ENCODE measurements around the gene MXD4.

Gene MXD4

DNA sequence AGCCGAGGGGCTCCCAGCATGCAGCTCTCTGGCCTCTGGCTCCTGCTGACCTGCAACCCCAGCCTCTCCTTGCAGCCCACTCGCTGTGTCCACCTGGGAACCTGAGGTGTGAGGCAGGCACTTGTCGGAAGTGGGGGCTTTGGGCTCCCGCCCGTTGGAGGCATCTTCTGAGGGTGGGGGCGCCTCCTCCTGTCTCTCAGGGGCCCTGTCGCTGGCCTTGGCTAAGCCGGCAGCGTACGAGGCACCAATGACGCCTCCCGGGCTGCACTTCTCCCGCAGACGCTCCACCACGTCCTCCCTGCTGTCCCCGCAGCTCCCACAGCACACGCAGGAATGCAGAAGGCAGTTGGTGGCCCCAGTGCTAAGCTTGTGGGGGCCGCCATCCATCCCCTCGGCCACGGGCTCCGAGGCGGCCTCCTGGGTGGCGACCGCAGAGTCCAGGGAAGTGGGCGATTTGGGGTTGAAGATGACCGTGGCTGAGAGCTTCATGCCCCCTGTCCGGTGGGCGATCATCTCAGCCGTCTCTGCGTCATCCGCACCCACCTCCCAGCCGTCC is 42.5 kb upstream of the MXD4 start:
- no peak overlapping the region for H3K27ac ChIP-seq
- TF ChIP-seq, protein P1, sequence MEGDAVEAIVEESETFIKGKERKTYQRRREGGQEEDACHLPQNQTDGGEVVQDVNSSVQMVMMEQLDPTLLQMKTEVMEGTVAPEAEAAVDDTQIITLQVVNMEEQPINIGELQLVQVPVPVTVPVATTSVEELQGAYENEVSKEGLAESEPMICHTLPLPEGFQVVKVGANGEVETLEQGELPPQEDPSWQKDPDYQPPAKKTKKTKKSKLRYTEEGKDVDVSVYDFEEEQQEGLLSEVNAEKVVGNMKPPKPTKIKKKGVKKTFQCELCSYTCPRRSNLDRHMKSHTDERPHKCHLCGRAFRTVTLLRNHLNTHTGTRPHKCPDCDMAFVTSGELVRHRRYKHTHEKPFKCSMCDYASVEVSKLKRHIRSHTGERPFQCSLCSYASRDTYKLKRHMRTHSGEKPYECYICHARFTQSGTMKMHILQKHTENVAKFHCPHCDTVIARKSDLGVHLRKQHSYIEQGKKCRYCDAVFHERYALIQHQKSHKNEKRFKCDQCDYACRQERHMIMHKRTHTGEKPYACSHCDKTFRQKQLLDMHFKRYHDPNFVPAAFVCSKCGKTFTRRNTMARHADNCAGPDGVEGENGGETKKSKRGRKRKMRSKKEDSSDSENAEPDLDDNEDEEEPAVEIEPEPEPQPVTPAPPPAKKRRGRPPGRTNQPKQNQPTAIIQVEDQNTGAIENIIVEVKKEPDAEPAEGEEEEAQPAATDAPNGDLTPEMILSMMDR (conservative IDR thresholded peaks at IDR 0.05; ENCODE audit: low read depth, low read length): no peak
- H4K20me1 ChIP-seq (ENCODE audit: insufficient read depth): no peaks in the 10 kb centered on the region
- H3K4me3 ChIP-seq (IDR thresholded peaks at IDR 0.05; ENCODE audit: insufficient read depth, low read depth, low read length): no peak overlapping the region
- no peaks in the 10 kb centered on the region for H3K27me3 ChIP-seq (ENCODE audit: insufficient read depth, low read depth)
- H3K79me2 ChIP-seq (ENCODE audit: insufficient read depth, low read depth): no peaks in the 10 kb centered on the region
- H3K4me2 ChIP-seq: no peak overlapping the region
- H3K4me1 ChIP-seq (ENCODE audit: low read depth, poor library complexity, severe bottlenecking): no peaks in the 10 kb centered on the region
- H2AFZ ChIP-seq (ENCODE audit: low read depth): no peak overlapping the region
- no peaks in the 10 kb centered on the region for H3K36me3 ChIP-seq (ENCODE audit: insufficient read depth)
- H3K9ac ChIP-seq: no peak overlapping the region

DNA sequence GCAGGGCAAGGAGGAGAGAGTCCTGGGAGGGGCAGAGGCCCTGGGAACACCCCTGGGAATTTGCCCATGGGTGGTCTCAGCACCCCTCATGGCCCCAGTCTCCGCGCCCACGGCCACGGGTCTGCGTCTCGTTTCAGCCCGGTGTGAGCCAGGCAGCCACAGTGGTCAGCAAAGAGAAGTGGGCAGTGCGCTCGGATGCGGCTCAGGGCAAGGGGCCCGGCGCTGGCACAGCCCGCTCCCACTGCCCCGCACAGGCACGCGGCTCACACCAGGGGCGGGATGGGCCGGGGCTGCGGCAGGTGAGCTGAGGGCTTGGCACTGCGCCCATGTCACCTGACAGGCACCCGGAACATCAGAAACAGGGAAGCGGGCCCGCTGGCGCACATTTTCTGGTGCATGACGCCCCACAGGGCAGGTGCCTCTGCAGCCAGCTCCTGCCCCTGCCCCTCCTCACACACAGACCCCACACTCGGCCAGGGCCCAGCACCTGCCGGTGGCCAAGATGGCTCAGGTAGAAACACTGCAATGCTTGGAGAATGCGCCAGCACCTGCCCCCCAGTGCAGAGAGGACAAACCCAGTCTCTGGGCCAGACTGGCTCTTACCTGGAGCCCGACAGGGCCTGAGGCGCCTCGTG is 41.9 kb upstream of the MXD4 start:
- Histone ChIP-seq H3K9ac (no peak overlapping the region), H4K20me1 (ENCODE audit: insufficient read depth) (no peaks in the 10 kb centered on the region), H2AFZ (ENCODE audit: low read depth) (no peak overlapping the region), H3K36me3 (ENCODE audit: insufficient read depth) (no peaks in the 10 kb centered on the region), H3K4me3 (IDR thresholded peaks at IDR 0.05; ENCODE audit: insufficient read depth, low read depth, low read length) (no peak overlapping the region), H3K4me1 (ENCODE audit: low read depth, poor library complexity, severe bottlenecking) (no peaks in the 10 kb centered on the region), H3K79me2 (ENCODE audit: insufficient read depth, low read depth) (no peaks in the 10 kb centered on the region), H3K27ac (no peak overlapping the region), H3K4me2 (no peak overlapping the region), H3K27me3 (ENCODE audit: insufficient read depth, low read depth) (no peaks in the 10 kb centered on the region)
- TF ChIP-seq, protein P1 (conservative IDR thresholded peaks at IDR 0.05; ENCODE audit: low read depth, low read length): no peak

DNA sequence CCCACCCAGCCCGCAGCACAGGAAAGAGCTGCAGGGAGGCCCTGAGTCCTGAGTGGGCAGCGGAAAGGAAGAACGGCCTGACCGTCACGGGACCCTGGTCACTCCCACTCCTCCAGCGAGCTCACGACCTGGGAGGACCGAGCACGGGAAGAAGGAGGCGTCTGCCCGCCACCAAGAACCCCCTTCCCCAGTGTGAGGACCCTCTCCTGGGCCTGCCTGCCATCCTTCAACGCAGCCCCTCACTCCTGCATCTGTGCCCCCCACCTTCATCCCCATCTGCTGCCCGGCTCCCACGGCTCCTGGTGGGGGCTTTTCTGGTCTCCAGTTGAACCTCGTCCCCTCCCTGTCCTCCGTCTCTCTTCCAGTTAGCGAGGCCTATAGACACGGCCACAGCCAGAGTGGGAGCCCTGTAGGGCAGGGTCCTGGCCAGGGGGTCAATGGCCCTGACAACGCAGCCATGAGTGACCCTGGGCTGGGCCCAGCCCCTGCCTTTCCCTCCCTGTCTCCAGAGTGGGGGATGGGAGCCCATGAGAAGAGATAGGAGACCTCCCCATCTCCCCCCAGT is 41.3 kb upstream of the MXD4 start:
- no peaks in the 10 kb centered on the region for H3K79me2 ChIP-seq (ENCODE audit: insufficient read depth, low read depth)

DNA sequence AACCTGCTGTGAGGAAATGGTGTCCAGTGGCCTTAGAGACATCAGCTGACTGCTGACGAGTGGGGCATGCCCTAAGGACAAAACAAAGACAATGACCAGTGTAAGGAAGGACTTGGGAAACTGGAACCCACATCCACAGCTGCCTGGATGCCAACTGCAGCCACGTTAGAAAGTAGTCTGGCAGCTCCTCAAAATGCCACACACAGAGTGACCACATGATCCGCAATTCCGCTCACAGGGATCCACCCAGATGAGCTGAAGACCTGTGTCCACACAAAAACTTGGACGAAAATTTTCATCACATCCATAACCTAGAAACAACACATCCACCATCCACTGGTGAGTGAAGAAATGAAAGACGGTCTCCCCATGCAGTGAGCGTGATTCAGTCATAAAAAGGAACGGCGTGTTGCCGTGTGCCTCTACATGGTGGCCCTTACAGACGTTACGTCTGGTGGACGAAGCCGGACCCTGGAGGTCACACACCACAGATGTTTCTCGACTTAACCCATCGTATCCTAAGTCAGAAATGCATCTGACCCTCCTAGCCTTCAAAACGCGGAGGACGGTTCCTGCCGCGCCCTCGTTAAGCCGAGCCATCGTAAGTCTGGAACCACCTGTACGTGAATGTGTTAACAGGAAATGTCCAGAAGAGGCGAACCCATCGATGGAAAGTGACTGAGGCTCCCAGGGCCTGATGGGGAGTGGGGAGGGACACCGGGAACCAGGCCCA is 40.6 kb upstream of the MXD4 start:
- H3K79me2 ChIP-seq (ENCODE audit: insufficient read depth, low read depth): no peaks in the 10 kb centered on the region
- no peak overlapping the region for H3K27ac ChIP-seq
- no peak overlapping the region for H3K4me2 ChIP-seq
- H3K36me3 ChIP-seq (ENCODE audit: insufficient read depth): no peaks in the 10 kb centered on the region
- no peaks in the 10 kb centered on the region for H3K27me3 ChIP-seq (ENCODE audit: insufficient read depth, low read depth)
- no peak overlapping the region for H3K4me3 ChIP-seq (IDR thresholded peaks at IDR 0.05; ENCODE audit: insufficient read depth, low read depth, low read length)
- no peak overlapping the region for H2AFZ ChIP-seq (ENCODE audit: low read depth)
- TF ChIP-seq, protein P1 (conservative IDR thresholded peaks at IDR 0.05; ENCODE audit: low read depth, low read length): no peak
- H4K20me1 ChIP-seq (ENCODE audit: insufficient read depth): no peaks in the 10 kb centered on the region
- H3K9ac ChIP-seq: no peak overlapping the region
- no peaks in the 10 kb centered on the region for H3K4me1 ChIP-seq (ENCODE audit: low read depth, poor library complexity, severe bottlenecking)

More for the DNA sequence above, 41.3 kb upstream of the MXD4 start:
- Histone ChIP-seq H3K4me1 (ENCODE audit: low read depth, poor library complexity, severe bottlenecking) (no peaks in the 10 kb centered on the region), H3K4me3 (IDR thresholded peaks at IDR 0.05; ENCODE audit: insufficient read depth, low read depth, low read length) (no peak overlapping the region), H4K20me1 (ENCODE audit: insufficient read depth) (no peaks in the 10 kb centered on the region), H3K36me3 (ENCODE audit: insufficient read depth) (no peaks in the 10 kb centered on the region), H3K27ac (no peak overlapping the region), H3K27me3 (ENCODE audit: insufficient read depth, low read depth) (no peaks in the 10 kb centered on the region), H3K4me2 (no peak overlapping the region), H3K9ac (no peak overlapping the region), H2AFZ (ENCODE audit: low read depth) (no peak overlapping the region)
- TF ChIP-seq, protein P1 (conservative IDR thresholded peaks at IDR 0.05; ENCODE audit: low read depth, low read length): no peak

Data from KMS-11 (cell line).